Common myeloid progenitor, CD34-positive (primary cell): ENCODE results near the gene TMEM145.

Experiments
- CTCF ChIA-PET: fragments of 350-600 bp; sonication (Branson Sonifier 250); formaldehyde crosslinking; loops from one replicate; lab custom pipeline; 2021; ENCODE audit warnings: antibody characterized with exemption; lab: Charles Lee
- POLR2A ChIA-PET: fragments of 350-600 bp; sonication (Branson Sonifier 250); formaldehyde crosslinking; loops from one replicate; lab custom pipeline; 2021; ENCODE audit warnings: antibody characterized with exemption; lab: Charles Lee
- DNase-seq, 3 donors: peaks; one replicate each; pipeline versions ENCODE4 v3.0.0 to v3.0.0-alpha.2; 2013
- H3K27ac ChIP-seq, 2 experiments: 1 replicate in 1 of 2; 2 replicates in 1 of 2; pipeline ENCODE4 v1.7.0; 2013; ENCODE audit warnings: inconsistent platforms in 2 of 2, low read length in 2 of 2, mild to moderate bottlenecking in 2 of 2, low read depth in 1 of 2, moderate library complexity in 1 of 2; ENCODE audit not compliant: severe bottlenecking in 2 of 2, insufficient read depth in 1 of 2, poor library complexity in 1 of 2
- H3K27me3 ChIP-seq, 5 experiments: replicated peaks in 2 of 5; 1 replicate in 3 of 5; 2 replicates in 2 of 5; pipeline versions ENCODE4 v1.6.1 to v1.7.0; 2013; ENCODE audit warnings: low read length in 4 of 5, mild to moderate bottlenecking in 2 of 5, moderate library complexity in 2 of 5, inconsistent platforms in 1 of 5; ENCODE audit not compliant: insufficient read depth in 5 of 5, control insufficient read depth in 4 of 5
- H3K36me3 ChIP-seq, 4 experiments: 1 replicate in 2 of 4; 2 replicates in 2 of 4; pipeline versions ENCODE4 v1.6.1 to v1.7.0; 2013; ENCODE audit warnings: low read length in 3 of 4, control low read depth in 1 of 4, mild to moderate bottlenecking in 1 of 4; ENCODE audit not compliant: control insufficient read depth in 4 of 4, insufficient read depth in 4 of 4
- H3K4me1 ChIP-seq, 4 experiments: 1 replicate in 3 of 4; 2 replicates in 1 of 4; pipeline versions ENCODE4 v1.6.1 to v1.7.1; 2013; ENCODE audit warnings: low read length in 3 of 4, mild to moderate bottlenecking in 3 of 4, control low read depth in 1 of 4, inconsistent platforms in 1 of 4, moderate library complexity in 1 of 4; ENCODE audit not compliant: control insufficient read depth in 4 of 4, insufficient read depth in 4 of 4; ENCODE audit errors: control extremely low read depth in 1 of 4
- H3K4me3 ChIP-seq, 7 experiments: 1 replicate in 4 of 7; 2 replicates in 3 of 7; pipeline versions ENCODE4 v1.5.1 to v1.7.0; 2013; ENCODE audit warnings: mild to moderate bottlenecking in 7 of 7, low read length in 6 of 7, moderate library complexity in 6 of 7, inconsistent platforms in 2 of 7, low read depth in 2 of 7, control low read depth in 1 of 7; ENCODE audit not compliant: insufficient read depth in 4 of 7, control insufficient read depth in 1 of 7; ENCODE audit errors: extremely low read depth in 1 of 7
- H3K9me3 ChIP-seq, 5 experiments: 1 replicate in 4 of 5; 2 replicates in 1 of 5; pipeline versions ENCODE4 v1.6.1 to v1.7.1; 2013; ENCODE audit warnings: low read length in 4 of 5, mild to moderate bottlenecking in 2 of 5, inconsistent platforms in 1 of 5, low read depth in 1 of 5, moderate library complexity in 1 of 5; ENCODE audit not compliant: control insufficient read depth in 4 of 5, insufficient read depth in 2 of 5; ENCODE audit errors: control extremely low read depth in 1 of 5
- WGBS: methylation state at CpG from one replicate; pipeline ENCODE4 v1.1.5; 2013; ENCODE audit not compliant: insufficient coverage; 5-methylcytosine and 5-hydroxymethylcytosine counted together

The TMEM145 gene

GRCh38 chr19:42325896-42326771, 13.0 kb downstream of the TMEM145 start:
- ChIA-PET POLR2A (no interaction called here), CTCF (no interaction called here)
- no peaks in the 10 kb centered on the region for H3K36me3 ChIP-seq
- H3K9me3 ChIP-seq = no peaks in the 10 kb centered on the region
- under 1% methylated on average over 35 of the region's 37 CpGs for WGBS
- peaks cover 3 to 37% (median 14%) of the 10 kb centered on the region in 5 experiments for H3K27me3 ChIP-seq
- peak overlapping the region; percentile 50 to 85 for H3K27ac ChIP-seq
- H3K4me3 ChIP-seq = peak overlapping the region; percentile 77 to 98 (median 90)
- peak in 2 of 3 donors; percentile 36 to 54 for DNase-seq
- H3K4me1 ChIP-seq = peaks cover 0 to 32% (median 21%) of the 10 kb centered on the region in 4 experiments

DNA sequence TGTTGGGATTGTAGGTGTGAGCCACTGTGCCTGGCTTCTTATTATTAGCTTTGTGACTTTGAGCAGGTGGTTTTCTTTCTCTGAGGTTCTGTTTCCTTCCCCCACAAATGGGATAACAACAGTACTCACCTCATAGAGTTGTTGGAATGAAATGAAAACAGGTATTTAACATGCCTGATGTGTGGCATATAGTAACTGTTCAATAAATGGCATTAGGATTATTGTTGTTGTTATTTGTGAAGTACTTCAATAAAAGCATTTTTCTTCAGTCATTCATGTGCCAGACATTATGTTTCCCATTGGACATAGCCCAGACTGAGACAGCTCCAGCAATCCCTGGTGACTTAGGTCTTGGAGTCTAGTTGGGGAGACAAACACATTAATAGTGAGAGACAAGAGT, 13.9 kb downstream of the TMEM145 start:
- ChIA-PET POLR2A (no interaction called here), CTCF (interaction anchor here (2.1 kb wide), 1 partner anchor 9 kb away, joined by 8 read pairs; no protein-coding TSS in a partner anchor)
- peaks cover 0 to 32% (median 21%) of the 10 kb centered on the region in 4 experiments for H3K4me1 ChIP-seq

DNA sequence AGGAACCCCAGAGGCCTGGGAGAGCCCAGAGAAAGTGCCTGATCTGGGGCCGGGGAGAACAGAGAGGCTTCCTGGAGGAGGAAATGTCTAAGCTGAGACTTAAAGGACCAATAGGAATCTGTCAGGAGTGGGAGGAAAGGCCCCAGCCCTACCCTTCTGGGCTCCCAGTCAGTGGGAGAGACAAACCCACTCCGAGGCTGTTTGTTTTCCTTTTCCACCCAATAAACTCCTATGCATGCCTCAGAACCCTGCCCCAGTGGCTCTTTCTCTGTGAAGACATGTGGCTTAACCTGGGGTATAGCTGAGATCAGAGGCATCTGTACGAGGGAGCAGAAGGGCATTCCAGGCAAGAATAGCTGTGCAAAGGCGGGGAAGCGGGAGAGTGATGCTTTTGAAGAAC, 14.3 kb downstream of the TMEM145 start:
- Histone ChIP-seq H3K9me3 (no peaks in the 10 kb centered on the region), H3K4me1 (peaks cover 0 to 32% (median 21%) of the 10 kb centered on the region in 4 experiments), H3K4me3 (no peak overlapping the region), H3K27ac (no peak overlapping the region), H3K27me3 (peaks cover 3 to 26% (median 11%) of the 10 kb centered on the region in 5 experiments), H3K36me3 (no peaks in the 10 kb centered on the region)
- POLR2A ChIA-PET = no interaction called here
- 89% methylated on average over 3 of the region's 5 CpGs for WGBS
- DNase-seq = no peak
- CTCF ChIA-PET = interaction anchor here (1.1 to 2.1 kb wide), 2 partner anchors 9 to 15 kb away, joined by 6 to 8 read pairs; no protein-coding TSS in a partner anchor

More for the DNA sequence above, 13.9 kb downstream of the TMEM145 start:
- Histone ChIP-seq H3K27me3 (peaks cover 3 to 31% (median 11%) of the 10 kb centered on the region in 5 experiments), H3K4me3 (peak overlapping the region in 1 of 7 experiments; percentile 98), H3K27ac (no peak overlapping the region), H3K36me3 (no peaks in the 10 kb centered on the region), H3K9me3 (no peaks in the 10 kb centered on the region)
- DNase-seq = no peak

- H3K36me3 ChIP-seq = peaks cover 0 to 2% (median under 1%) of the 10 kb centered on the region in 4 experiments
- WGBS = 83% methylated on average over 1 of the region's 1 CpG
- DNase-seq = no peak
- H3K9me3 ChIP-seq = no peaks in the 10 kb centered on the region
- H3K4me1 ChIP-seq = peaks cover 0 to 32% (median 21%) of the 10 kb centered on the region in 4 experiments
- ChIA-PET POLR2A (no interaction called here), CTCF (interaction anchor here (1.1 to 2.1 kb wide), 2 partner anchors 8 to 15 kb away, joined by 6 to 8 read pairs; no protein-coding TSS in a partner anchor)
- H3K27ac ChIP-seq = no peak overlapping the region
- H3K4me3 ChIP-seq = no peak overlapping the region
- peaks cover 3 to 20% (median 9%) of the 10 kb centered on the region in 5 experiments for H3K27me3 ChIP-seq
Observed at GRCh38 chr19:42328106-42328505, 15.0 kb downstream of the TMEM145 start.

DNA sequence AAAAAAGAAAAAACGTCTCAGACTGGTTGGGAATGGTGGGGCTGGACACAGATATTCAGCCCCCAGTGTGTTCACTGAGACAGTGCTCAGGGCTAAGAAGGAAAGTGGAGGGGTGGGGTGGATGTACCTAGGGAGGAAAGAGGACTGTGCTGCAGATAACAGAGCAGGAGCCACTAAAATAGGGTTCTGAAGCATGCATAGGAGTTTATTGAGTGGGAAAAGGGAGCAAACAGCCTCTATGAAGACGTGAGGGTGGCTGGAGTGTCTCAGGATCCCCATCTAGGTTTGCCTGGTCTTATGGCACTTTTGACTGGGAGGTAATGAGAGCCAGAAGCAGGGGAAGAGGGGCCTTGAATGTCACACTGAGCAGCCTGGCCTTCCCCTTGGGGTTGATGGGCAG, 15.7 kb downstream of the TMEM145 start:
- DNase-seq = no peak
- ChIA-PET CTCF (interaction anchor here (2.1 kb wide), 1 partner anchor 7 kb away, joined by 8 read pairs; no protein-coding TSS in a partner anchor), POLR2A (no interaction called here)
- Histone ChIP-seq H3K9me3 (no peaks in the 10 kb centered on the region), H3K27me3 (peaks cover 0 to 12% (median 4%) of the 10 kb centered on the region in 5 experiments), H3K4me1 (peaks cover 0 to 27% (median 21%) of the 10 kb centered on the region in 4 experiments), H3K36me3 (peaks cover 0 to 3% (median 2%) of the 10 kb centered on the region in 4 experiments), H3K4me3 (no peak overlapping the region), H3K27ac (no peak overlapping the region)
- WGBS = 100% methylated on average over 2 of the region's 2 CpGs

- WGBS = 90% methylated on average over 2 of the region's 2 CpGs
- no peak overlapping the region for H3K27ac ChIP-seq
- no peaks in the 10 kb centered on the region for H3K27me3 ChIP-seq
- no peak for DNase-seq
- CTCF ChIA-PET = interaction anchor here (1.2 to 1.5 kb wide), 2 partner anchors 10 to 197 kb away, joined by 3 read pairs; no protein-coding TSS in a partner anchor
- H3K4me1 ChIP-seq = peaks cover 0 to 16% (median 12%) of the 10 kb centered on the region in 4 experiments
- H3K4me3 ChIP-seq = no peak overlapping the region
- POLR2A ChIA-PET = no interaction called here
- peaks cover 2 to 7% (median 4%) of the 10 kb centered on the region in 4 experiments for H3K36me3 ChIP-seq
- no peaks in the 10 kb centered on the region for H3K9me3 ChIP-seq
Observed at GRCh38 chr19:42330241-42330711, 17.2 kb downstream of the TMEM145 start.
